ENCODE data around the gene ZCCHC13.
"Not testable (repeated sequence)": the region's sequence is repeated elsewhere in the genome, so short reads cannot be mapped to it uniquely, and the experiment has no call there.

Gene ZCCHC13

GRCh38 chrX:74340051-74340450 lies 36.1 kb downstream of the ZCCHC13 start:
- Histone ChIP-seq H3K4me1 (ENCODE audit: insufficient read depth, low read length, severe bottlenecking) (no peaks in the 10 kb centered on the region), H3F3A (ENCODE audit: insufficient read depth, low read length) (no peaks in the 10 kb centered on the region), H3K27me3 (ENCODE audit: insufficient read depth, low read length) (no peaks in the 10 kb centered on the region), H3K79me2 (ENCODE audit: insufficient read depth, low read length) (no peaks in the 10 kb centered on the region), H2AFZ (ENCODE audit: low read length) (no peak overlapping the region), H3K9ac (ENCODE audit: low read length) (no peak overlapping the region), H3K9me3 (ENCODE audit: low read length) (no peaks in the 10 kb centered on the region), H3K27ac (ENCODE audit: low read depth, low read length, poor library complexity, severe bottlenecking) (no peak overlapping the region), H3K9me2 (ENCODE audit: low read depth, low read length) (no peaks in the 10 kb centered on the region), H4K20me1 (ENCODE audit: insufficient read depth, low read length) (no peaks in the 10 kb centered on the region), H3K36me3 (ENCODE audit: insufficient read depth, low read length) (no peaks in the 10 kb centered on the region), H3K4me3 (ENCODE audit: low read depth, low read length, poor library complexity, severe bottlenecking) (no peak overlapping the region), H3K4me2 (ENCODE audit: low read length) (no peak overlapping the region)
- no peak for TF ChIP-seq EZH2 (IDR thresholded peaks at IDR 0.05; ENCODE audit: borderline replicate concordance, low read length)
- TF ChIP-seq, protein P1, sequence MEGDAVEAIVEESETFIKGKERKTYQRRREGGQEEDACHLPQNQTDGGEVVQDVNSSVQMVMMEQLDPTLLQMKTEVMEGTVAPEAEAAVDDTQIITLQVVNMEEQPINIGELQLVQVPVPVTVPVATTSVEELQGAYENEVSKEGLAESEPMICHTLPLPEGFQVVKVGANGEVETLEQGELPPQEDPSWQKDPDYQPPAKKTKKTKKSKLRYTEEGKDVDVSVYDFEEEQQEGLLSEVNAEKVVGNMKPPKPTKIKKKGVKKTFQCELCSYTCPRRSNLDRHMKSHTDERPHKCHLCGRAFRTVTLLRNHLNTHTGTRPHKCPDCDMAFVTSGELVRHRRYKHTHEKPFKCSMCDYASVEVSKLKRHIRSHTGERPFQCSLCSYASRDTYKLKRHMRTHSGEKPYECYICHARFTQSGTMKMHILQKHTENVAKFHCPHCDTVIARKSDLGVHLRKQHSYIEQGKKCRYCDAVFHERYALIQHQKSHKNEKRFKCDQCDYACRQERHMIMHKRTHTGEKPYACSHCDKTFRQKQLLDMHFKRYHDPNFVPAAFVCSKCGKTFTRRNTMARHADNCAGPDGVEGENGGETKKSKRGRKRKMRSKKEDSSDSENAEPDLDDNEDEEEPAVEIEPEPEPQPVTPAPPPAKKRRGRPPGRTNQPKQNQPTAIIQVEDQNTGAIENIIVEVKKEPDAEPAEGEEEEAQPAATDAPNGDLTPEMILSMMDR (IDR thresholded peaks at IDR 0.05; ENCODE audit: low read length), result no peak

- H3K4me3 ChIP-seq (ENCODE audit: low read depth, low read length, poor library complexity, severe bottlenecking); H4K20me1 ChIP-seq (ENCODE audit: insufficient read depth, low read length); H3K4me2 ChIP-seq (ENCODE audit: low read length); H2AFZ ChIP-seq (ENCODE audit: low read length); H3K9me2 ChIP-seq (ENCODE audit: low read depth, low read length); H3K4me1 ChIP-seq (ENCODE audit: insufficient read depth, low read length, severe bottlenecking); H3K27ac ChIP-seq (ENCODE audit: low read depth, low read length, poor library complexity, severe bottlenecking); H3F3A ChIP-seq (ENCODE audit: insufficient read depth, low read length); H3K36me3 ChIP-seq (ENCODE audit: insufficient read depth, low read length); H3K9ac ChIP-seq (ENCODE audit: low read length); H3K9me3 ChIP-seq (ENCODE audit: low read length); H3K79me2 ChIP-seq (ENCODE audit: insufficient read depth, low read length); H3K27me3 ChIP-seq (ENCODE audit: insufficient read depth, low read length): not testable (repeated sequence)
These were observed 38.2 kb downstream of the ZCCHC13 start for GRCh38 chrX:74342211-74342610.

GRCh38 chrX:74343343-74344279 lies 39.6 kb downstream of the ZCCHC13 start:
- no peaks in the 10 kb centered on the region for H3K9me2 ChIP-seq (ENCODE audit: low read depth, low read length)
- H3K9ac ChIP-seq (ENCODE audit: low read length), result no peak overlapping the region
- no peak overlapping the region for H3K27ac ChIP-seq (ENCODE audit: low read depth, low read length, poor library complexity, severe bottlenecking)
- H3K9me3 ChIP-seq (ENCODE audit: low read length), result no peaks in the 10 kb centered on the region
- no peaks in the 10 kb centered on the region for H3K4me1 ChIP-seq (ENCODE audit: insufficient read depth, low read length, severe bottlenecking)
- H4K20me1 ChIP-seq (ENCODE audit: insufficient read depth, low read length), result no peaks in the 10 kb centered on the region
- H3F3A ChIP-seq (ENCODE audit: insufficient read depth, low read length), result no peaks in the 10 kb centered on the region
- no peak overlapping the region for H3K4me3 ChIP-seq (ENCODE audit: low read depth, low read length, poor library complexity, severe bottlenecking)
- H3K4me2 ChIP-seq (ENCODE audit: low read length), result no peak overlapping the region
- no peak for TF ChIP-seq EZH2 (IDR thresholded peaks at IDR 0.05; ENCODE audit: borderline replicate concordance, low read length)
- TF ChIP-seq, protein P1 (IDR thresholded peaks at IDR 0.05; ENCODE audit: low read length), result peak; percentile 64
- no peak overlapping the region for H2AFZ ChIP-seq (ENCODE audit: low read length)
- no peaks in the 10 kb centered on the region for H3K79me2 ChIP-seq (ENCODE audit: insufficient read depth, low read length)
- H3K27me3 ChIP-seq (ENCODE audit: insufficient read depth, low read length), result no peaks in the 10 kb centered on the region
- H3K36me3 ChIP-seq (ENCODE audit: insufficient read depth, low read length), result no peaks in the 10 kb centered on the region

GRCh38 chrX:74344280-74344622 lies 40.3 kb downstream of the ZCCHC13 start:
- no peak overlapping the region for H3K4me3 ChIP-seq (ENCODE audit: low read depth, low read length, poor library complexity, severe bottlenecking)
- no peaks in the 10 kb centered on the region for H3K4me1 ChIP-seq (ENCODE audit: insufficient read depth, low read length, severe bottlenecking)
- no peak for TF ChIP-seq EZH2 (IDR thresholded peaks at IDR 0.05; ENCODE audit: borderline replicate concordance, low read length)
- TF ChIP-seq, protein P1 (IDR thresholded peaks at IDR 0.05; ENCODE audit: low read length), result no peak; the same call in 1 of the 2 replicates
- no peak overlapping the region for H3K4me2 ChIP-seq (ENCODE audit: low read length)
- H3F3A ChIP-seq (ENCODE audit: insufficient read depth, low read length), result no peaks in the 10 kb centered on the region
- H3K79me2 ChIP-seq (ENCODE audit: insufficient read depth, low read length), result no peaks in the 10 kb centered on the region
- no peak overlapping the region for H2AFZ ChIP-seq (ENCODE audit: low read length)
- no peak overlapping the region for H3K9ac ChIP-seq (ENCODE audit: low read length)
- H3K27me3 ChIP-seq (ENCODE audit: insufficient read depth, low read length), result no peaks in the 10 kb centered on the region
- H3K9me3 ChIP-seq (ENCODE audit: low read length), result no peaks in the 10 kb centered on the region
- H4K20me1 ChIP-seq (ENCODE audit: insufficient read depth, low read length), result no peaks in the 10 kb centered on the region
- no peak overlapping the region for H3K27ac ChIP-seq (ENCODE audit: low read depth, low read length, poor library complexity, severe bottlenecking)
- no peaks in the 10 kb centered on the region for H3K36me3 ChIP-seq (ENCODE audit: insufficient read depth, low read length)
- no peaks in the 10 kb centered on the region for H3K9me2 ChIP-seq (ENCODE audit: low read depth, low read length)

Measured in OCI-LY1 (cell line).